ENCODE data around the gene SLC5A6.

GRCh38 chr2:27214941-27215340 is 2.9 kb upstream of the SLC5A6 start:
- TF ChIP-seq CTCF (IDR thresholded peaks at IDR 0.05) (no peak), POLR2A (IDR thresholded peaks at IDR 0.05) (no peak)
